HEK293 (cell line): Measurements from ENCODE around the gene LUZP4.

ENCODE experiments used
- EGR2 ChIP-seq: fragments of 450-650 bp; formaldehyde crosslinking; IDR thresholded peaks from 2 replicates; pipeline ENCODE4 v1.5.1; 2016; ENCODE audit warnings: low read depth, missing biosample characterization, missing genetic modification characterization
- FEZF1 ChIP-seq: fragments of 450-650 bp; formaldehyde crosslinking; IDR thresholded peaks from 2 replicates; pipeline ENCODE4 v1.5.1; 2016; ENCODE audit warnings: missing biosample characterization, missing genetic modification characterization
- GLI4 ChIP-seq: fragments of 450-650 bp; formaldehyde crosslinking; IDR thresholded peaks from 2 replicates; pipeline ENCODE4 v1.5.1; 2016; ENCODE audit warnings: missing biosample characterization, missing genetic modification characterization
- HOXC10 ChIP-seq: sonication (generic); formaldehyde crosslinking; IDR thresholded peaks from 2 replicates; pipeline ENCODE4 v1.8.1; 2023; ENCODE audit warnings: mild to moderate bottlenecking, missing genetic modification reagents
- KLF7 ChIP-seq: fragments of 450-650 bp; formaldehyde crosslinking; IDR thresholded peaks from 2 replicates; pipeline ENCODE4 v1.5.1; 2016; ENCODE audit warnings: missing biosample characterization, missing genetic modification characterization, borderline replicate concordance
- SALL2 ChIP-seq: fragments of 450-650 bp; formaldehyde crosslinking; IDR thresholded peaks from 2 replicates; pipeline ENCODE4 v1.5.0; 2017; ENCODE audit warnings: missing biosample characterization, mild to moderate bottlenecking, missing genetic modification characterization, borderline replicate concordance
- ZBTB11 ChIP-seq: fragments of 450-650 bp; formaldehyde crosslinking; conservative IDR thresholded peaks from 2 replicates; pipeline ENCODE4 v1.5.1; 2016; ENCODE audit warnings: low read depth, missing biosample characterization, missing genetic modification characterization
- ZEB2 ChIP-seq: fragments of 450-650 bp; formaldehyde crosslinking; IDR thresholded peaks from 2 replicates; pipeline ENCODE4 v1.5.1; 2016; ENCODE audit warnings: missing biosample characterization, missing genetic modification characterization
- ZNF138 ChIP-seq: fragments of 450-650 bp; formaldehyde crosslinking; IDR thresholded peaks from 2 replicates; pipeline ENCODE4 v1.5.1; 2016; ENCODE audit warnings: missing biosample characterization, missing genetic modification characterization, borderline replicate concordance
- ZNF155 ChIP-seq: fragments of 450-650 bp; formaldehyde crosslinking; IDR thresholded peaks from 2 replicates; pipeline ENCODE4 v1.5.1; 2016; ENCODE audit warnings: missing biosample characterization, missing genetic modification characterization
- ZNF174 ChIP-seq: fragments of 450-650 bp; formaldehyde crosslinking; IDR thresholded peaks from 2 replicates; pipeline ENCODE4 v1.5.0; 2017; ENCODE audit warnings: missing biosample characterization, mild to moderate bottlenecking, missing genetic modification characterization
- ZNF2 ChIP-seq: fragments of 450-650 bp; formaldehyde crosslinking; IDR thresholded peaks from 2 replicates; pipeline ENCODE4 v1.5.1; 2016; ENCODE audit warnings: missing biosample characterization, missing genetic modification characterization
- ZNF214 ChIP-seq: fragments of 450-650 bp; formaldehyde crosslinking; IDR thresholded peaks from 2 replicates; pipeline ENCODE4 v1.5.1; 2017; ENCODE audit warnings: missing biosample characterization, mild to moderate bottlenecking, missing genetic modification characterization, borderline replicate concordance
- ZNF223 ChIP-seq: fragments of 450-650 bp; formaldehyde crosslinking; IDR thresholded peaks from 2 replicates; pipeline ENCODE4 v1.5.1; 2016; ENCODE audit warnings: missing biosample characterization, missing genetic modification characterization
- ZNF23 ChIP-seq: fragments of 450-650 bp; formaldehyde crosslinking; IDR thresholded peaks from 2 replicates; pipeline ENCODE4 v1.5.1; 2016; ENCODE audit warnings: missing biosample characterization, missing genetic modification characterization, borderline replicate concordance
- ZNF274 ChIP-seq, 2 experiments: fragments of 200-500 bp in 1 of 2; fragments of 450-650 bp in 1 of 2; sonication (Bioruptor generic) in 1 of 2; formaldehyde crosslinking in 1 of 2; IDR thresholded peaks; 2 replicates each; pipeline versions ENCODE4 v1.5.1 to v1.6.1; 2014 to 2016; ENCODE audit warnings: borderline replicate concordance in 1 of 2, inconsistent platforms in 1 of 2, low read length in 1 of 2, missing biosample characterization in 1 of 2, missing genetic modification characterization in 1 of 2
- ZNF366 ChIP-seq: fragments of 450-650 bp; formaldehyde crosslinking; conservative IDR thresholded peaks from 2 replicates; pipeline ENCODE4 v1.5.1; 2016; ENCODE audit warnings: missing biosample characterization, missing genetic modification characterization
- ZNF37A ChIP-seq: fragments of 450-650 bp; IDR thresholded peaks from 2 replicates; pipeline ENCODE4 v1.5.1; 2018; ENCODE audit warnings: missing biosample characterization, missing genetic modification characterization
- ZNF677 ChIP-seq: fragments of 450-650 bp; IDR thresholded peaks from 2 replicates; pipeline ENCODE4 v1.5.0; 2018; ENCODE audit warnings: missing biosample characterization, mild to moderate bottlenecking, missing genetic modification characterization, moderate library complexity
- ZNF792 ChIP-seq: fragments of 450-650 bp; formaldehyde crosslinking; IDR thresholded peaks from 2 replicates; pipeline ENCODE4 v1.5.1; 2016; ENCODE audit warnings: missing biosample characterization, missing genetic modification characterization
- ZSCAN5A ChIP-seq: fragments of 450-650 bp; formaldehyde crosslinking; IDR thresholded peaks from 2 replicates; pipeline ENCODE4 v1.5.1; 2016; ENCODE audit warnings: missing biosample characterization, missing genetic modification characterization
- TF ChIP-seq, protein P1 (sequence below): fragments of 450-650 bp; formaldehyde crosslinking; IDR thresholded peaks from 2 replicates; pipeline ENCODE4 v1.5.1; 2016; ENCODE audit warnings: missing biosample characterization, missing genetic modification characterization
- TF ChIP-seq, protein P2 (sequence below): fragments of 450-650 bp; formaldehyde crosslinking; conservative IDR thresholded peaks from 2 replicates; pipeline ENCODE4 v1.5.1; 2016; ENCODE audit warnings: low read depth, missing biosample characterization, missing genetic modification characterization
- TF ChIP-seq, protein P3 (sequence below): fragments of 450-650 bp; formaldehyde crosslinking; IDR thresholded peaks from 2 replicates; pipeline ENCODE4 v1.5.0; 2017; ENCODE audit warnings: missing biosample characterization, missing genetic modification characterization, borderline replicate concordance
- TF ChIP-seq, protein P4 (sequence below): fragments of 450-650 bp; formaldehyde crosslinking; IDR thresholded peaks from 2 replicates; pipeline ENCODE4 v1.5.1; 2016; ENCODE audit warnings: missing biosample characterization, missing genetic modification characterization

LUZP4 gene

GRCh38 chrX:115255003-115255402, 34.5 kb upstream of the LUZP4 start (continued):
- TF ChIP-seq, protein P1, sequence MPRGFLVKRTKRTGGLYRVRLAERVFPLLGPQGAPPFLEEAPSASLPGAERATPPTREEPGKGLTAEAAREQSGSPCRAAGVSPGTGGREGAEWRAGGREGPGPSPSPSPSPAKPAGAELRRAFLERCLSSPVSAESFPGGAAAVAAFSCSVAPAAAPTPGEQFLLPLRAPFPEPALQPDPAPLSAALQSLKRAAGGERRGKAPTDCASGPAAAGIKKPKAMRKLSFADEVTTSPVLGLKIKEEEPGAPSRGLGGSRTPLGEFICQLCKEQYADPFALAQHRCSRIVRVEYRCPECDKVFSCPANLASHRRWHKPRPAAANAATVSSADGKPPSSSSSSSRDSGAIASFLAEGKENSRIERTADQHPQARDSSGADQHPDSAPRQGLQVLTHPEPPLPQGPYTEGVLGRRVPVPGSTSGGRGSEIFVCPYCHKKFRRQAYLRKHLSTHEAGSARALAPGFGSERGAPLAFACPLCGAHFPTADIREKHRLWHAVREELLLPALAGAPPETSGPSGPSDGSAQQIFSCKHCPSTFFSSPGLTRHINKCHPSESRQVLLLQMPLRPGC (tag by site-specific recombination): peak; percentile 87
- peak; percentile 71 for TF ChIP-seq ZEB2 (tag by site-specific recombination)
- no peak for TF ChIP-seq ZSCAN5A (tag by site-specific recombination)
- TF ChIP-seq ZNF155: no peak
- TF ChIP-seq KLF7 (tag by site-specific recombination): no peak
- TF ChIP-seq ZNF366: no peak
- no peak for TF ChIP-seq ZNF23
- TF ChIP-seq, protein P2, sequence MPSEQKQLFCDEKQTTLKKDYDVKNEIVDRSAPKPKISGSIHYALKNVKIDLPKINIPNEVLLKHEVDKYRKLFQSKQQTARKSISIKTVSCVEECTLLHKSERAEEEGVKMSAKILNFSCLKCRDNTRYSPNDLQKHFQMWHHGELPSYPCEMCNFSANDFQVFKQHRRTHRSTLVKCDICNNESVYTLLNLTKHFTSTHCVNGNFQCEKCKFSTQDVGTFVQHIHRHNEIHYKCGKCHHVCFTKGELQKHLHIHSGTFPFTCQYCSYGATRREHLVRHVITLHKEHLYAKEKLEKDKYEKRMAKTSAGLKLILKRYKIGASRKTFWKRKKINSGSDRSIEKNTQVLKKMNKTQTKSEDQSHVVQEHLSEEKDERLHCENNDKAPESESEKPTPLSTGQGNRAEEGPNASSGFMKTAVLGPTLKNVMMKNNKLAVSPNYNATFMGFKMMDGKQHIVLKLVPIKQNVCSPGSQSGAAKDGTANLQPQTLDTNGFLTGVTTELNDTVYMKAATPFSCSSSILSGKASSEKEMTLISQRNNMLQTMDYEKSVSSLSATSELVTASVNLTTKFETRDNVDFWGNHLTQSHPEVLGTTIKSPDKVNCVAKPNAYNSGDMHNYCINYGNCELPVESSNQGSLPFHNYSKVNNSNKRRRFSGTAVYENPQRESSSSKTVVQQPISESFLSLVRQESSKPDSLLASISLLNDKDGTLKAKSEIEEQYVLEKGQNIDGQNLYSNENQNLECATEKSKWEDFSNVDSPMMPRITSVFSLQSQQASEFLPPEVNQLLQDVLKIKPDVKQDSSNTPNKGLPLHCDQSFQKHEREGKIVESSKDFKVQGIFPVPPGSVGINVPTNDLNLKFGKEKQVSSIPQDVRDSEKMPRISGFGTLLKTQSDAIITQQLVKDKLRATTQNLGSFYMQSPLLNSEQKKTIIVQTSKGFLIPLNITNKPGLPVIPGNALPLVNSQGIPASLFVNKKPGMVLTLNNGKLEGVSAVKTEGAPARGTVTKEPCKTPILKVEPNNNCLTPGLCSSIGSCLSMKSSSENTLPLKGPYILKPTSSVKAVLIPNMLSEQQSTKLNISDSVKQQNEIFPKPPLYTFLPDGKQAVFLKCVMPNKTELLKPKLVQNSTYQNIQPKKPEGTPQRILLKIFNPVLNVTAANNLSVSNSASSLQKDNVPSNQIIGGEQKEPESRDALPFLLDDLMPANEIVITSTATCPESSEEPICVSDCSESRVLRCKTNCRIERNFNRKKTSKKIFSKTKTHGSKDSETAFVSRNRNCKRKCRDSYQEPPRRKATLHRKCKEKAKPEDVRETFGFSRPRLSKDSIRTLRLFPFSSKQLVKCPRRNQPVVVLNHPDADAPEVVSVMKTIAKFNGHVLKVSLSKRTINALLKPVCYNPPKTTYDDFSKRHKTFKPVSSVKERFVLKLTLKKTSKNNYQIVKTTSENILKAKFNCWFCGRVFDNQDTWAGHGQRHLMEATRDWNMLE (tag by site-specific recombination): no peak
- TF ChIP-seq ZNF2: no peak
- TF ChIP-seq FEZF1 (tag by site-specific recombination): 0 out of 2 replicates have a peak, but pooled peaks have one; percentile 57
- no peak for TF ChIP-seq ZBTB11 (tag by site-specific recombination)
- no peak for TF ChIP-seq ZNF37A (tag by site-specific recombination)
- TF ChIP-seq ZNF274 (IDR thresholded peaks at IDR 0.05; ENCODE audit: low read length): no peak
- TF ChIP-seq ZNF274 (tag by site-specific recombination; IDR thresholded peaks at IDR 0.05; ENCODE audit: borderline replicate concordance): no peak
- no peak for TF ChIP-seq GLI4 (tag by site-specific recombination)
- no peak for TF ChIP-seq ZNF138
- TF ChIP-seq, protein P3, sequence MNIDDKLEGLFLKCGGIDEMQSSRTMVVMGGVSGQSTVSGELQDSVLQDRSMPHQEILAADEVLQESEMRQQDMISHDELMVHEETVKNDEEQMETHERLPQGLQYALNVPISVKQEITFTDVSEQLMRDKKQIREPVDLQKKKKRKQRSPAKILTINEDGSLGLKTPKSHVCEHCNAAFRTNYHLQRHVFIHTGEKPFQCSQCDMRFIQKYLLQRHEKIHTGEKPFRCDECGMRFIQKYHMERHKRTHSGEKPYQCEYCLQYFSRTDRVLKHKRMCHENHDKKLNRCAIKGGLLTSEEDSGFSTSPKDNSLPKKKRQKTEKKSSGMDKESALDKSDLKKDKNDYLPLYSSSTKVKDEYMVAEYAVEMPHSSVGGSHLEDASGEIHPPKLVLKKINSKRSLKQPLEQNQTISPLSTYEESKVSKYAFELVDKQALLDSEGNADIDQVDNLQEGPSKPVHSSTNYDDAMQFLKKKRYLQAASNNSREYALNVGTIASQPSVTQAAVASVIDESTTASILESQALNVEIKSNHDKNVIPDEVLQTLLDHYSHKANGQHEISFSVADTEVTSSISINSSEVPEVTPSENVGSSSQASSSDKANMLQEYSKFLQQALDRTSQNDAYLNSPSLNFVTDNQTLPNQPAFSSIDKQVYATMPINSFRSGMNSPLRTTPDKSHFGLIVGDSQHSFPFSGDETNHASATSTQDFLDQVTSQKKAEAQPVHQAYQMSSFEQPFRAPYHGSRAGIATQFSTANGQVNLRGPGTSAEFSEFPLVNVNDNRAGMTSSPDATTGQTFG (tag by site-specific recombination): peak; percentile 97
- TF ChIP-seq HOXC10 (CRISPR knock-in tag): no peak
- TF ChIP-seq ZNF223 (tag by site-specific recombination): no peak
- TF ChIP-seq ZNF792 (tag by site-specific recombination): no peak
- TF ChIP-seq, protein P4, sequence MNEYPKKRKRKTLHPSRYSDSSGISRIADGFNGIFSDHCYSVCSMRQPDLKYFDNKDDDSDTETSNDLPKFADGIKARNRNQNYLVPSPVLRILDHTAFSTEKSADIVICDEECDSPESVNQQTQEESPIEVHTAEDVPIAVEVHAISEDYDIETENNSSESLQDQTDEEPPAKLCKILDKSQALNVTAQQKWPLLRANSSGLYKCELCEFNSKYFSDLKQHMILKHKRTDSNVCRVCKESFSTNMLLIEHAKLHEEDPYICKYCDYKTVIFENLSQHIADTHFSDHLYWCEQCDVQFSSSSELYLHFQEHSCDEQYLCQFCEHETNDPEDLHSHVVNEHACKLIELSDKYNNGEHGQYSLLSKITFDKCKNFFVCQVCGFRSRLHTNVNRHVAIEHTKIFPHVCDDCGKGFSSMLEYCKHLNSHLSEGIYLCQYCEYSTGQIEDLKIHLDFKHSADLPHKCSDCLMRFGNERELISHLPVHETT (tag by site-specific recombination): peak; percentile 89
- TF ChIP-seq ZNF214: no peak
- 0 out of 2 replicates have a peak, but pooled peaks have one; percentile 47 for TF ChIP-seq SALL2 (tag by site-specific recombination)
- TF ChIP-seq ZNF174 (tag by site-specific recombination): no peak
- no peak for TF ChIP-seq EGR2 (tag by site-specific recombination)
- no peak for TF ChIP-seq ZNF677
